GM18873 (cell line): ENCODE measurements around the gene DRG2.

ENCODE experiments used
- ATAC-seq: cut with Tn5 transposase; IDR thresholded peaks from one replicate; pipeline ENCODE4 v1.9.1; 2021; ENCODE audit warnings: mild to moderate bottlenecking, moderate library complexity, moderate number of reproducible peaks; ENCODE audit not compliant: unreplicated experiment, low FRiP score

DRG2 gene

DNA sequence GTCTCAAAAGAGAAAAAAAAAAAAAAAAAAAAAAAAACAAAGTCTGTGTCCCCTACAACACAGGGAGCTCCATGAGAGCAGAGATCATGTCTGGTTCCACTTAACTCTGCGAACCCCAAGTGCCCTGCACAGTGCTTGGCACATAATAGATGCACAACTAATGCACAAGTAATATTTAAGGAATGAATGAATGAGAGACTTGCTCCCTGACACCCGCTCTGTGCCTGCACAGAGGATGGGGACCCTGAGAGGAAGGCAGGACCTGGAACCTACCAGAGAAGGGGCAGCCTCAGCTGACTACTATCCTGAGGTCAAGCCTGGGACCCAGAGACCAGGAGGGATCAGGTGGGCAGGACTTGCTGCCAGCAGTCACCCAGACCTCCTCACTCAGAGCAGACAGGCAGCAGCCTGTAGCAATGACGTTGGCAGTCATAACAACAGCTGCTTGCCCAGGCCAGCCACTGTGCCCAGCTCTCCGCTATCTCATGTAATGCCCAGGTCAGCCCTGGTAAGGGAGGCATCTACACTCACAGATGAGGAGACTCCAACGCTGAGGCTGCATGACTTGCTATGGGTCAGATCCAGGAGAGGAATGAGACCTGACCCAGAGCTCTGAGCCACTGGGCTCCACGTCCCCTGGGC is 23.7 kb downstream of the DRG2 start:
- no peak for ATAC-seq

DNA sequence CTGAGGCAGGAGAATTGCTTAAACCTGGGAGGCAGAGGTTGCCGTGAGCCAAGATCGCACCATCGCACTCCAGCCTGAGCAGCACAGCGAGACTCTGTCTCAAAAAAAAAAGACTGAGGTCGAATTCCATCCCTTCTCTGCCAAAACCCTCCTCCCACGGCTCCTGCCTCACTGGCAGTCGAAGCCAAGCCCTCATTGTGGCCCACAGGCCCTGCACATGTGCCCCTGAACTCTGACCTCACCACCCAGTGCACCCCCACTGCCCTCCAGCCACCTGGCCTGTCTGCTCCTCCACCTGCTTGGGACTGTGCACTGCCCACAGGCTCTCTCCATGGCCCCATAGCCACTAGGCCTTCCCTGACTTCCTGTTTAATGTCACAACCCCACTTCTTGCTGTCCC is 27.8 kb downstream of the DRG2 start:
- ATAC-seq, result no peak

GRCh38 chr17:18116078-18116477 is 28.3 kb downstream of the DRG2 start:
- no peak for ATAC-seq

- ATAC-seq, result no peak
Measured at GRCh38 chr17:18117533-18117932, 29.8 kb downstream of the DRG2 start.

GRCh38 chr17:18117982-18118975 is 30.5 kb downstream of the DRG2 start:
- ATAC-seq, result no peak

DNA sequence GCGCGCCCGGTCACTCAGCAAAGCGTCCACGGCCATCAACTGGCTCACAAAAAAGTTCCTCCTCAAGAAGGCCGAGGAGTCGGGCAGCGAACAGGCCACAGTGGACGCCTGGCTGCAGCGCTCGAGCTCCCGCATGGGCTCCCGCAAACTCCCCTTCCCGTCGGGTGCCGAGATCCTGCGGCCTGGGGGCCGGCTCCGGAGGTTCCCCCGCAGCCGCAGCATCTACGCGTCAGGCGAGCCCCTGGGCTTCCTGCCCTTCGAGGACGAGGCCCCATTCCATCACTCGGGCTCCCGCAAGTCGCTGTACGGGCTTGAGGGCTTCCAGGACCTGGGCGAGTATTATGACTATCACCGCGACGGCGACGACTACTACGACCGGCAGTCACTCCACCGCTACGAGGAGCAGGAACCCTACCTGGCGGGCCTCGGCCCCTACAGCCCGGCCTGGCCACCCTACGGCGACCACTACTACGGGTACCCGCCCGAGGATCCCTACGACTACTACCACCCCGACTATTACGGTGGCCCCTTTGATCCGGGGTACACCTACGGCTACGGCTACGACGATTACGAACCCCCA is 31.5 kb downstream of the DRG2 start:
- no peak for ATAC-seq

GRCh38 chr17:18119938-18120337 is 32.2 kb downstream of the DRG2 start:
- ATAC-seq, result no peak

- ATAC-seq, result no peak
Measured at GRCh38 chr17:18120461-18121017, 32.8 kb downstream of the DRG2 start.

GRCh38 chr17:18121144-18121910 is 33.6 kb downstream of the DRG2 start:
- ATAC-seq, result no peak

DNA sequence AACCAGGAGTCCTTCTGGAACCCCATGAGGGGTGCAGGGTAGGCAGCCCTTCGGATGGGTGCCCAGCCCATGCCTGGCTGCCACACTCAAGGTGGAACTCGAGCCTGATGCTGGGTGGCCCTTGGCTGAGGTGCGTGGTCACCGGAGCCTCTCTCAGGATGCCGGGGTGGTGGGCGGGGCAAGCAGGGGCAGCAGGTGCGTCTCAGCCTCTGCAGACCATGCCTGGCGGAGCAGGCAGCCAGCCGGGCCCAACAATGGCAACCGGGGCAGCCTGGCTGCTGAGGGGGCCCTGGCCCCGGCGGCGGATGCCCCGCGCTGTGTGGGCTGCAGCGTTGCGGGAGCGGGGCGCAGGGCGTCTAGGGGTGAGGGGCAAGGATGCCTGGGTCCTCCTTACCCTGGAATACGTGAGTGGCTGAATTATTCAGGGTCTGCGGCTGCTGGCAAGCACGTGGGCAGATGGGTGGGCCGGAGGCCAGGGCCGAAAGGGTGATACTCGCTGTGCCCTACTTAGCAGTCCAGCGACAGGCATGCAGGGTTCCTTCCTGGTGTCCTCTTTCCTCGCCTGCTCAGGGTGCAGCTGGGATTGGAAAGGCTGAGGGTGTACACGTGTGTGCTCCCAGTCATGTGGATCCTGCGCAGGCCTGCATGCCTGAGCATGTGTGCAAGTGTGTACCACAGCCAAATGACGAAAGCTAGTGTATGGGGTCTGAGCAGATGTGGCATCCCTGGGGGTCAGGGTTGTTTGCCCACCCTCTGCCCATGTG is 35.4 kb downstream of the DRG2 start:
- ATAC-seq, result no peak

DNA sequence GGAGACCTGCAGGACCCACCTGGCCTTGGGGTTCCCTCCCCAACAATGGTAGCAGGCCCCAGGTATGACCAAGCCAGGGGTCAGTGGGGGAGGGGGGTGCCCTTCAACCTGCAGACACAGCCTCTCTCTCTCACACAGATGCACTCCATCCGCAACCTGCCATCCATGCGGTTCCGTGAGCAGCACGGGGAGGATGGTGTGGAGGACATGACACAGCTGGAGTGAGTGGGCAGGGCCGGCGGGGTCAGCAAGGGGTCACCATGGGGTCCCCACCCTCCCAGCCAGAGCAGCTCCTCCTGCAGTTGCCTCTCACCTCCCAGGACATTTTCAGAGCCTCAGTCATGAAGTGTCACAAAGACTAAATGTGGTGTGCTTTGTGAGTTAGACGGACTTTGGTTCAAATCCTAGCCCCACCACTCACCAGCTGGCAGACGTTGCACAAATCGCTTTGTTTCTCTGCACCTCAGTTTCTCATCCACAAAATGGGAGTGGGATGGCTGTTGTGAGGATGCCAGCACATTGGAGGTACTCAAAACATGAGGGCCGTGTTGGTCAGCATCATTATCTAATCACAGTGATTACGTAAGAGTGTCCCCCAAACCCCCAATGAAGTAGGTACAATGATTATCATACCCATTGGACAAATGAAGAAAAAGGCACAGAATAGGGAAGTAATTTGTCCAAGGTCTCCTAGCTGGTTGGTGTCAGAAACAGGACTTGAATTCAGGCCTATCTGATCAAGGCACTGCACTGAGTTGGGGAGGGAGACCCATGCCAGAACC is 36.8 kb downstream of the DRG2 start:
- no peak for ATAC-seq

GRCh38 chr17:18129041-18129502 is 41.3 kb downstream of the DRG2 start:
- no peak for ATAC-seq

- ATAC-seq, result no peak
Measured at GRCh38 chr17:18132711-18133110, 45.0 kb downstream of the DRG2 start.

- no peak for ATAC-seq
Measured at GRCh38 chr17:18136357-18136756, 48.6 kb downstream of the DRG2 start.

DNA sequence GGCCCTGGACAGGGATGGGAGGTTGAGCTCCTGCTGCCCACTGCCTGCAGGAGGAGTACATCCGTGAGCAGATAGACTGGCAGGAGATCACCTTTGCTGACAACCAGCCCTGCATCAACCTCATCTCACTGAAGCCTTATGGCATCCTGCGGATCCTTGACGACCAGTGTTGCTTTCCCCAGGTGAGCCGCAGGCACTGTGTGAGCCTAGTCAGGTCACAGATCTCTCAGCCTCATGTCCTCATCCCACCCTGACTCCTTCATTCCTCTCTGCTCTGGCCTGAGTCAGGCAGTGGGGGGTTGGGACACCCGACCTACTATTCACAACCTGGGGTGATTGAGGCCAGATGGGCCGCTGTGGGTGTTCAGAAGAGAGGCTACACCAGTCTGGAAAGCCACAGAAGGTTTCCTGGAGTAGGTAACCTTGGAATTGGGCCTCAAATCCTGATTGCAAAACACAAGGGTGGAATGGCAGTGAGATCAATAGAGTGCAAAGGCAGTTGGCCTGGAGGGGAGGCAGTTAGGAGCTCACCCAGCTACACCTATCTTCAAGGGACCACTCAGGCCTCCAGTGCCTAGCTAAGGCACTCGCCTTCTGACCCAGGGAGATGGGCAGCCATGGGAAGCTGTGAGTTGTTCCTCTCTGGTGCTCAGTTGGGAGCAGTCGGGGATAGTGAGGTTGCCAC is 50.5 kb downstream of the DRG2 start:
- no peak for ATAC-seq

- no peak for ATAC-seq
Measured at GRCh38 chr17:18139092-18139491, 51.3 kb downstream of the DRG2 start.

DNA sequence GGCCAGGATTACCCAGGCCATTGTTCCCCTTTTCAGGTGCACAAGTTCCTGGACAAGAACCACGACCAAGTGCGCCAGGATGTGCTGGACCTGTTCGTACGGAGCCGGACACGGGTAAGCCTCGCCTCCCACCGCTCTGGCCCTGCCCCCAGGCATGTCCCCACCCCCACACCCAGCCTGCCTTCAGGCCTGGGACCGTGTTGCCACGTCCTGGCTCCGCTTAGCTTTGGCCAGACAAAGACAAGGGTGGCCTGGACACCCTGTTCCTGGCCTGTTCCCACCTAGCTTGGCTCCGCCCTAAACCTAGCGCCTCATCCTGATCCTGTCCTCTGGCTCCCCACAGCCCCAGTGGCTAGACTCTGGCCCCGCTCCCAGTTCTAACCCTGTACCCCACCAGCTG is 51.8 kb downstream of the DRG2 start:
- no peak for ATAC-seq

- ATAC-seq, result no peak
Measured at GRCh38 chr17:18139949-18140348, 52.2 kb downstream of the DRG2 start.
